H1 (cell line): ENCODE measurements around the gene CHMP5. TPM values are rescaled to one million over a fixed set of nuclear protein-coding genes. Genes with fewer than 3 reads are reported as not detected.

Source experiments
- CBX8 ChIP-seq: fragments of 300-800, 300-1000 bp; sonication (generic); IDR thresholded peaks from 2 replicates; pipeline ENCODE4 v1.7.1; 2016; ENCODE audit warnings: low read depth, low read length, borderline replicate concordance
- CTBP2 ChIP-seq: IDR thresholded peaks from 2 replicates; pipeline ENCODE4 v1.7.0; 2011; ENCODE audit warnings: borderline replicate concordance, mild to moderate bottlenecking, moderate library complexity, mixed read lengths, low read length; ENCODE audit not compliant: insufficient read depth, insufficient read length
- KDM5A ChIP-seq: fragments of 200-600 bp; IDR thresholded peaks from 2 replicates; pipeline ENCODE4 v1.7.1; 2012; ENCODE audit warnings: mild to moderate bottlenecking, low read length, inconsistent platforms, mixed read lengths
- NRF1 ChIP-seq: IDR thresholded peaks from 2 replicates; pipeline ENCODE4 v1.6.1; 2011; ENCODE audit warnings: mild to moderate bottlenecking, low read depth, low read length, improper control_type of control experiment
- SIN3A ChIP-seq, 2 experiments: IDR thresholded peaks in 1 of 2; conservative IDR thresholded peaks in 1 of 2; 2 replicates each; pipeline ENCODE4 v1.6.1; 2011 to 2012; ENCODE audit warnings: low read length in 2 of 2, improper control_type of control experiment in 1 of 2, low read depth in 1 of 2, mild to moderate bottlenecking in 1 of 2
- SP4 ChIP-seq: IDR thresholded peaks from 2 replicates; pipeline ENCODE4 v1.6.1; 2012; ENCODE audit warnings: low read length, inconsistent platforms
- YY1 ChIP-seq: IDR thresholded peaks from 2 replicates; pipeline ENCODE4 v1.6.1; 2011; ENCODE audit warnings: low read depth, mild to moderate bottlenecking, low read length
- ZNF274 ChIP-seq: IDR thresholded peaks from 2 replicates; pipeline ENCODE4 v1.7.0; 2012; ENCODE audit warnings: low read length, borderline replicate concordance; ENCODE audit errors: extremely low read depth
- polyA plus RNA-seq, 7 experiments: library from polyadenylated mRNA; depleted of rRNA in 3 of 7; stranded (reverse) in 5 of 7; unstranded in 2 of 7; fragments of >200 nt in 5 of 7; fragments of 200-250 nt in 2 of 7; gene quantifications; 1 replicate in 5 of 7; 2 replicates in 1 of 7; 4 replicates in 1 of 7; pipeline versions ENCODE4 v1.2.1 to v1.2.3, GENCODE V29; 2011 to 2013; ENCODE audit warnings: missing spikeins in 2 of 7, mixed read lengths in 2 of 7
- total RNA-seq: library from RNA; stranded (reverse); fragmentation: NEBNext Ultra II Directional; extraction: Animal tissue kit (Norgen Biotek cat#: 25700); gene quantifications from 2 replicates; pipeline ENCODE4 v1.2.1, GENCODE V29; 2021
- TF ChIP-seq, protein P1 (sequence below): IDR thresholded peaks from 2 replicates; pipeline ENCODE4 v1.6.1; 2011; ENCODE audit warnings: low read length, improper control_type of control experiment
- TF ChIP-seq, protein P2 (sequence below): IDR thresholded peaks from 2 replicates; pipeline ENCODE4 v1.6.1; 2012; ENCODE audit warnings: inconsistent platforms

CHMP5 gene
- total and polyA plus RNA-seq, 2 of the 8 experiments (the other 6 are each of a cell fraction or from before 2014, with no cell fraction given), result 25.0 to 47.3 TPM

DNA sequence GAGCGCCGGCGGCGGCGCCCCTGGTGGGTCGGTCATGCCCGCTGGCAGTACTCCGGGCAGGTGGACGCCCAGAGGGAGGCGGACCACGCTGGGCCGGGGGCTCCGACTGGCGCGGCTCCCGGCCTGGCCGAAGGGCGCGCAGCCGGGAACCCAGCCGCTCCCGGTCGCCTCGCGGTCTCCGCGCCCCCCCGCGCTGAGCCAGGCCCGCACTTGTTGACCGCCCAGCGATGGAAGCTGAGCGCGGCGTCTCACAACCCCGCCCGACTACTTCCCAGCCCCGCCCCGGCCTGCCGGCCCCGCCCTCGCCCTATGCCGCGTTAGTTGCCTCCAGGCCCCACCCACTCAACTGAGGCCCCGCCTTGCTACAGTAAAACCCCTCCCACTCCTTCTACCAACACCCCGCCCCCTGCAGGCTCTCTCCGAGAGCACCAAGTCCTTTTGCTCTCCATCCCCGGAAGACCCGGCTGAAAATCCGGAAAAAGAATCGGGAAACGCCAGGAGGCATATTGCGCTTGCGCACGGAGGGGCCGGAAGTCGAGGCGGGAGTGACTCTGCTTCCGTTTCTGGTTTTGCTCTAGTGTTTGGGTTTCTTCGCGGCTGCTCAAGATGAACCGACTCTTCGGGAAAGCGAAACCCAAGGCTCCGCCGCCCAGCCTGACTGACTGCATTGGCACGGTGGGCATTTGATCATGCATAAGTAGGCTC lies at the start of gene CHMP5, which contains the start of gene BAG1 (continued):
- TF ChIP-seq SIN3A (conservative IDR thresholded peaks at IDR 0.05 in 1 of 2, IDR thresholded peaks at IDR 0.05 in 1 of 2; ENCODE audit: low read depth in 1 of 2, low read length in 2 of 2) (peak in 1 of 2 experiments; percentile 72; a peak in 2 of 4 replicates), KDM5A (no peak), SP4 (peak; percentile 88; the same call in 1 of the 2 replicates), CTBP2 (no peak), YY1 (0 out of 2 replicates have a peak, but pooled peaks have one; percentile 4), ZNF274 (no peak), NRF1 (peak; percentile 79), CBX8 (no peak)
- TF ChIP-seq, protein P1, sequence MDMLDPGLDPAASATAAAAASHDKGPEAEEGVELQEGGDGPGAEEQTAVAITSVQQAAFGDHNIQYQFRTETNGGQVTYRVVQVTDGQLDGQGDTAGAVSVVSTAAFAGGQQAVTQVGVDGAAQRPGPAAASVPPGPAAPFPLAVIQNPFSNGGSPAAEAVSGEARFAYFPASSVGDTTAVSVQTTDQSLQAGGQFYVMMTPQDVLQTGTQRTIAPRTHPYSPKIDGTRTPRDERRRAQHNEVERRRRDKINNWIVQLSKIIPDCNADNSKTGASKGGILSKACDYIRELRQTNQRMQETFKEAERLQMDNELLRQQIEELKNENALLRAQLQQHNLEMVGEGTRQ, result no peak
- TF ChIP-seq, protein P2, sequence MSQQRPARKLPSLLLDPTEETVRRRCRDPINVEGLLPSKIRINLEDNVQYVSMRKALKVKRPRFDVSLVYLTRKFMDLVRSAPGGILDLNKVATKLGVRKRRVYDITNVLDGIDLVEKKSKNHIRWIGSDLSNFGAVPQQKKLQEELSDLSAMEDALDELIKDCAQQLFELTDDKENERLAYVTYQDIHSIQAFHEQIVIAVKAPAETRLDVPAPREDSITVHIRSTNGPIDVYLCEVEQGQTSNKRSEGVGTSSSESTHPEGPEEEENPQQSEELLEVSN, result no peak
